Esophagus muscularis mucosa (tissue), 4 donors: ENCODE data around the gene COL26A1. TPM values are rescaled to one million over a fixed set of nuclear protein-coding genes. Genes with fewer than 3 reads are reported as not detected.

Experiments used
- DNase-seq: peaks from one replicate; pipeline ENCODE4 v3.0.0-alpha.2; 2017; ENCODE audit errors: extremely low spot score
- H3K27ac ChIP-seq, 4 donors: fragments of 200-600 bp; sonication (generic); replicated peaks in 1 of 4; 1 replicate in 3 of 4; 2 replicates in 1 of 4; pipeline ENCODE4 v1.5.1; 2016 to 2019; ENCODE audit warnings: mild to moderate bottlenecking in 1 of 4
- H3K27me3 ChIP-seq, 4 donors: fragments of 200-600 bp; sonication (generic); one replicate each; pipeline versions ENCODE4 v1.5.1 to v1.6.0; 2016 to 2019
- H3K36me3 ChIP-seq, 4 donors: fragments of 200-600 bp; sonication (generic); one replicate each; pipeline ENCODE4 v1.5.1; 2016 to 2019
- H3K4me1 ChIP-seq, 4 donors: fragments of 200-600 bp; sonication (generic); one replicate each; pipeline ENCODE4 v1.5.1; 2016 to 2019
- H3K4me3 ChIP-seq, 4 donors: fragments of 200-600 bp; sonication (generic); 1 replicate in 2 of 4; 2 replicates in 2 of 4; pipeline ENCODE4 v1.5.1; 2016 to 2019; ENCODE audit warnings: mild to moderate bottlenecking in 4 of 4, moderate library complexity in 1 of 4
- H3K9me3 ChIP-seq, 4 donors: fragments of 200-600 bp; sonication (generic); 1 replicate in 3 of 4; 2 replicates in 1 of 4; pipeline ENCODE4 v1.5.1; 2016 to 2019
- CTCF ChIP-seq, 3 experiments: fragments of 200-600 bp in 2 of 3; fragments of 450-650 bp in 1 of 3; sonication (generic) in 2 of 3; IDR thresholded peaks; one replicate each; pipeline ENCODE4 v1.5.1; 2017 to 2019; ENCODE audit warnings: antibody characterized with exemption in 3 of 3, mild to moderate bottlenecking in 2 of 3, moderate library complexity in 1 of 3
- EP300 ChIP-seq: sonication (generic); formaldehyde crosslinking; IDR thresholded peaks from one replicate; pipeline ENCODE4 v1.6.1; 2017; ENCODE audit warnings: antibody characterized with exemption
- POLR2A ChIP-seq: fragments of 450-650 bp; IDR thresholded peaks from one replicate; pipeline ENCODE4 v1.6.1; 2017; ENCODE audit warnings: antibody characterized with exemption, moderate library complexity, mild to moderate bottlenecking, low read depth
- POLR2AphosphoS5 ChIP-seq, 2 donors: sonication (generic); formaldehyde crosslinking; IDR thresholded peaks; one replicate each; pipeline ENCODE4 v1.6.1; 2017; ENCODE audit warnings: antibody characterized with exemption in 2 of 2
- WGBS: methylation state at CpG from one replicate; pipeline ENCODE4 v1.1.5; 2018; 5-methylcytosine and 5-hydroxymethylcytosine counted together
- intact Hi-C: fragments of 100-400 bp; cut with DNase I; formaldehyde crosslinking; loops from one replicate; pipeline ENCODE4 v1.15.1; 2023
- total RNA-seq, 4 donors: library from RNA; depleted of rRNA; stranded (reverse); fragments of >200 nt; gene quantifications; one replicate each; pipeline versions ENCODE4 v1.1.0 to v1.2.1, GENCODE V29; 2016

The COL26A1 gene
- total RNA-seq, 4 donors from 2014 or later = not detected

GRCh38 chr7:101399759-101400158 is 37.1 kb downstream of the COL26A1 start:
- H3K36me3 ChIP-seq = no peaks in the 10 kb centered on the region
- WGBS = 84% methylated on average over 6 of the region's 6 CpGs
- no peaks in the 10 kb centered on the region for H3K9me3 ChIP-seq
- H3K27ac ChIP-seq = no peak overlapping the region
- H3K4me3 ChIP-seq = no peak overlapping the region
- H3K4me1 ChIP-seq = peaks cover 0 to 9% (median 8%) of the 10 kb centered on the region in 4 donors
- DNase-seq = no peak
- H3K27me3 ChIP-seq = peaks cover 0 to 77% (median 6%) of the 10 kb centered on the region in 4 donors
- no peak for TF ChIP-seq POLR2AphosphoS5 (IDR thresholded peaks at IDR 0.05)
- no peak for TF ChIP-seq POLR2A
- TF ChIP-seq EP300 = no peak
- no peak for TF ChIP-seq CTCF (IDR thresholded peaks at IDR 0.05)
- intact Hi-C loops = no loop called here

- H3K27ac ChIP-seq = no peak overlapping the region
- H3K4me3 ChIP-seq = no peak overlapping the region
- H3K27me3 ChIP-seq = peaks cover 0 to 79% (median 6%) of the 10 kb centered on the region in 4 donors
- H3K4me1 ChIP-seq = peaks cover 0 to 9% (median 8%) of the 10 kb centered on the region in 4 donors
- no peak for DNase-seq
- H3K9me3 ChIP-seq = no peaks in the 10 kb centered on the region
- H3K36me3 ChIP-seq = no peaks in the 10 kb centered on the region
- TF ChIP-seq POLR2AphosphoS5 (IDR thresholded peaks at IDR 0.05) (no peak), POLR2A (no peak), EP300 (no peak), CTCF (IDR thresholded peaks at IDR 0.05) (no peak)
- WGBS = 92% methylated on average over 11 of the region's 13 CpGs
- intact Hi-C loops = no loop called here
Observed at GRCh38 chr7:101400751-101401150, 38.1 kb downstream of the COL26A1 start.

GRCh38 chr7:101401390-101402080 is 38.9 kb downstream of the COL26A1 start:
- no peak overlapping the region for H3K27ac ChIP-seq
- no peak for TF ChIP-seq EP300
- no peak for TF ChIP-seq POLR2A
- TF ChIP-seq POLR2AphosphoS5 (IDR thresholded peaks at IDR 0.05) = no peak
- TF ChIP-seq CTCF (IDR thresholded peaks at IDR 0.05) = no peak
- H3K27me3 ChIP-seq = peaks cover 0 to 80% (median 6%) of the 10 kb centered on the region in 4 donors
- peaks cover 0 to 9% (median 8%) of the 10 kb centered on the region in 4 donors for H3K4me1 ChIP-seq
- 51% methylated on average over 7 of the region's 7 CpGs for WGBS
- no peak for DNase-seq
- no peak overlapping the region for H3K4me3 ChIP-seq
- H3K36me3 ChIP-seq = no peaks in the 10 kb centered on the region
- no peaks in the 10 kb centered on the region for H3K9me3 ChIP-seq
- intact Hi-C loops = no loop called here

GRCh38 chr7:101402081-101402779 is 39.6 kb downstream of the COL26A1 start:
- intact Hi-C loops = no loop called here
- TF ChIP-seq EP300 = no peak
- no peak for TF ChIP-seq CTCF (IDR thresholded peaks at IDR 0.05)
- TF ChIP-seq POLR2AphosphoS5 (IDR thresholded peaks at IDR 0.05) = no peak
- TF ChIP-seq POLR2A = no peak

More at GRCh38 chr7:101402081-101402779, 39.6 kb downstream of the COL26A1 start:
- H3K9me3 ChIP-seq = no peaks in the 10 kb centered on the region
- H3K36me3 ChIP-seq = no peaks in the 10 kb centered on the region
- 27% methylated on average over 12 of the region's 12 CpGs for WGBS
- peaks cover 0 to 9% (median 8%) of the 10 kb centered on the region in 4 donors for H3K4me1 ChIP-seq
- DNase-seq = no peak
- H3K4me3 ChIP-seq = peak overlapping the region in 1 of 4 donors; percentile 14
- H3K27ac ChIP-seq = no peak overlapping the region
- peaks cover 0 to 79% (median 6%) of the 10 kb centered on the region in 4 donors for H3K27me3 ChIP-seq
